Smooth muscle cell (in vitro differentiated cells): ENCODE data around the gene NTF3. TPM values are rescaled to one million over a fixed set of nuclear protein-coding genes. Genes with fewer than 3 reads are reported as not detected.

Experiments used
- DNase-seq: peaks from one replicate; lab custom pipeline; 2025; ENCODE audit not compliant: unreplicated experiment; lab: John Stamatoyannopoulos, UW
- H2AFZ ChIP-seq: fragments of 200-600 bp; sonication (generic); 2 replicates; pipeline ENCODE4 v1.6.0; 2016; ENCODE audit warnings: antibody characterized with exemption, low read depth, mild to moderate bottlenecking
- H3F3A ChIP-seq: fragments of 200-600 bp; sonication (generic); 2 replicates; pipeline ENCODE4 v1.6.0; 2017; ENCODE audit warnings: antibody characterized with exemption, low read depth
- H3K27ac ChIP-seq: fragments of 200-600 bp; sonication (generic); 2 replicates; pipeline ENCODE4 v1.5.1; 2016; ENCODE audit warnings: low read depth, mild to moderate bottlenecking
- H3K27me3 ChIP-seq: fragments of 200-600 bp; sonication (generic); 2 replicates; pipeline ENCODE4 v1.6.1; 2016; ENCODE audit warnings: low read depth, mild to moderate bottlenecking
- H3K36me3 ChIP-seq: fragments of 200-600 bp; sonication (generic); 2 replicates; pipeline ENCODE4 v1.5.1; 2016; ENCODE audit warnings: low read depth
- H3K4me1 ChIP-seq: fragments of 200-600 bp; sonication (generic); 2 replicates; pipeline ENCODE4 v1.5.1; 2016; ENCODE audit warnings: low read depth
- H3K4me2 ChIP-seq: fragments of 200-600 bp; sonication (generic); 2 replicates; pipeline ENCODE4 v1.6.0; 2016; ENCODE audit warnings: mild to moderate bottlenecking
- H3K4me3 ChIP-seq: fragments of 200-600 bp; sonication (generic); 2 replicates; pipeline ENCODE4 v1.5.1; 2016; ENCODE audit warnings: mild to moderate bottlenecking
- H3K79me2 ChIP-seq: fragments of 200-600 bp; sonication (generic); 2 replicates; pipeline ENCODE4 v1.6.0; 2016; ENCODE audit warnings: low read depth, mild to moderate bottlenecking
- H3K9ac ChIP-seq: fragments of 200-600 bp; sonication (generic); 2 replicates; pipeline ENCODE4 v1.6.0; 2016; ENCODE audit warnings: low read depth
- H3K9me3 ChIP-seq: fragments of 200-600 bp; sonication (generic); replicated peaks from 2 replicates; pipeline ENCODE4 v1.5.1; 2016; ENCODE audit warnings: low read depth
- H4K20me1 ChIP-seq: fragments of 200-600 bp; sonication (generic); 2 replicates; pipeline ENCODE4 v1.6.0; 2016; ENCODE audit warnings: low read depth
- WGBS: methylation state at CpG from one replicate; pipeline ENCODE4 v1.1.7; 2016; ENCODE audit warnings: low lambda C conversion rate; 5-methylcytosine and 5-hydroxymethylcytosine counted together
- polyA plus RNA-seq: library from polyadenylated mRNA; unstranded; fragments of >200 nt; fragmentation: Nextera tagmentation; extraction: Ambion mirVana; gene quantifications from 2 replicates; pipeline ENCODE4 v1.2.1, GENCODE V29; 2016
- total RNA-seq: library from RNA; depleted of rRNA; stranded (reverse); fragments of >200 nt; gene quantifications from 2 replicates; pipeline ENCODE4 v1.2.3, GENCODE V29; 2014
- TF ChIP-seq, protein P1 (sequence below): fragments of 200-600 bp; sonication (generic); IDR thresholded peaks from 2 replicates; pipeline ENCODE4 v1.5.1; 2017; ENCODE audit warnings: borderline replicate concordance, mild to moderate bottlenecking, antibody characterized with exemption; ENCODE audit not compliant: insufficient read depth, poor library complexity, severe bottlenecking

Gene NTF3
- total and polyA plus RNA-seq, 2 experiments from 2014 or later = 1.1 to 3.4 TPM

DNA sequence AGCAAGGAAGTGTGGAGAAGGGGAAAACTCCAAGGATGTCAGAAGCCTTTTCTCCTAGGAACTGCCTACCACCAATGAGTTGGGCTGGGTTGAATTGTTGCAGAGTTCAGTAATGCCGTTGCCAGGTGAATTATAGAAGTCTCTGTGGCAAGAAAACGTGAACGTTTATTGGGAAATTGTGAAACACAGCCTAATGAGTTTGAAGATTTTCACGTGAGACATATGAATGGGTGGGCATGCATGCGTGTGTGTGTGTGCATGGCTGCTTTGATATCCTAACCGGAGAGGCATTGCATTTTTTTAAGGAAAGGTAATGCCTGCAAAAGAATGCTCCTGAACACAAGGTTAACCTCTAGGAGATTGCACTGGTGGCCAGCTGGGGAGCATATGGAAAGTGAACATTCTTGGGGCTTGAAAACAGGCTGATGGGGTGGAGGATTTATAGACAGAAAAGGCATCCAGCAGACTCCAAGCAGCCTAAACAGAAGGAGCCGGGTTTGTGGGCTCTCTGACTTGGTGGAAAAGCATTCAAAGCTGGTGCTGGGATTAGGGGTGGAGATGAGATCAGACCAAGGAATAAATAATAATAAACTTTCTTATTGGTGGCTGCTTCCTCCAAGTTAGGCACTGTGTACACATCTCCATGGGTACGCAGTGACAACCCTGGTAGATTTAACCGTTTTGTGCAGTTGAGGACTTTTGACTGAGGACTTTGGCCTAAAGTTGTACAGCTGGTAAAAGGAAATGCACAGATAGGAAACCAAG, 67.8 kb downstream of the NTF3 start:
- Histone ChIP-seq H3K27me3 (no peaks in the 10 kb centered on the region), H3K4me1 (no peaks in the 10 kb centered on the region), H3F3A (no peaks in the 10 kb centered on the region), H3K4me2 (peak overlapping the region; percentile 44), H3K4me3 (no peak overlapping the region), H3K9me3 (no peaks in the 10 kb centered on the region), H3K9ac (peak overlapping the region; percentile 76), H2AFZ (no peak overlapping the region), H3K79me2 (no peaks in the 10 kb centered on the region), H3K36me3 (no peaks in the 10 kb centered on the region), H3K27ac (peak overlapping the region; percentile 94), H4K20me1 (no peaks in the 10 kb centered on the region)
- 50% methylated on average over 9 of the region's 9 CpGs for WGBS
- TF ChIP-seq, protein P1, sequence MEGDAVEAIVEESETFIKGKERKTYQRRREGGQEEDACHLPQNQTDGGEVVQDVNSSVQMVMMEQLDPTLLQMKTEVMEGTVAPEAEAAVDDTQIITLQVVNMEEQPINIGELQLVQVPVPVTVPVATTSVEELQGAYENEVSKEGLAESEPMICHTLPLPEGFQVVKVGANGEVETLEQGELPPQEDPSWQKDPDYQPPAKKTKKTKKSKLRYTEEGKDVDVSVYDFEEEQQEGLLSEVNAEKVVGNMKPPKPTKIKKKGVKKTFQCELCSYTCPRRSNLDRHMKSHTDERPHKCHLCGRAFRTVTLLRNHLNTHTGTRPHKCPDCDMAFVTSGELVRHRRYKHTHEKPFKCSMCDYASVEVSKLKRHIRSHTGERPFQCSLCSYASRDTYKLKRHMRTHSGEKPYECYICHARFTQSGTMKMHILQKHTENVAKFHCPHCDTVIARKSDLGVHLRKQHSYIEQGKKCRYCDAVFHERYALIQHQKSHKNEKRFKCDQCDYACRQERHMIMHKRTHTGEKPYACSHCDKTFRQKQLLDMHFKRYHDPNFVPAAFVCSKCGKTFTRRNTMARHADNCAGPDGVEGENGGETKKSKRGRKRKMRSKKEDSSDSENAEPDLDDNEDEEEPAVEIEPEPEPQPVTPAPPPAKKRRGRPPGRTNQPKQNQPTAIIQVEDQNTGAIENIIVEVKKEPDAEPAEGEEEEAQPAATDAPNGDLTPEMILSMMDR = no peak
- no peak for DNase-seq

DNA sequence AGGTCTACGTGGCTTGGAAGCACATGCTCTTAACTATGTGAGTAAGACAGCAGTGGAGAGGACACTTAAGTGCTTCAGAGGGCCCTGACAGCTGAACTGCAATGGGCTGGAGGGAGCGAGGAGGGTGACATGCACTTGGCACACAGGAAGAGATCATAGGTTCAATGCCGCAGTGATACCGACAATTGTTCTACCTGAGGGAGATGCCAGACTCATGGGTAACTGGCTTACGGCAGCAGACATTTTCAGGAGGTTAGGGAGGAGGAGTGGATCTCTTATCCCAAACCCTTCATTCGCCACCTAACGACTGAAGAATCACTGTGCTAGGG, 68.4 kb downstream of the NTF3 start:
- no peak for DNase-seq
- H3K79me2 ChIP-seq = no peaks in the 10 kb centered on the region
- H4K20me1 ChIP-seq = no peaks in the 10 kb centered on the region
- no peaks in the 10 kb centered on the region for H3K9me3 ChIP-seq
- H3K9ac ChIP-seq = peak overlapping the region; percentile 76
- TF ChIP-seq, protein P1 = no peak
- H3K27me3 ChIP-seq = no peaks in the 10 kb centered on the region
- whole genome bisulfite sequencing = 68% methylated on average over 7 of the region's 7 CpGs
- H3K4me3 ChIP-seq = no peak overlapping the region
- no peaks in the 10 kb centered on the region for H3K4me1 ChIP-seq
- H3K36me3 ChIP-seq = no peaks in the 10 kb centered on the region
- H2AFZ ChIP-seq = no peak overlapping the region
- peak overlapping the region; percentile 44 for H3K4me2 ChIP-seq
- H3K27ac ChIP-seq = peak overlapping the region; percentile 94
- H3F3A ChIP-seq = no peaks in the 10 kb centered on the region

DNA sequence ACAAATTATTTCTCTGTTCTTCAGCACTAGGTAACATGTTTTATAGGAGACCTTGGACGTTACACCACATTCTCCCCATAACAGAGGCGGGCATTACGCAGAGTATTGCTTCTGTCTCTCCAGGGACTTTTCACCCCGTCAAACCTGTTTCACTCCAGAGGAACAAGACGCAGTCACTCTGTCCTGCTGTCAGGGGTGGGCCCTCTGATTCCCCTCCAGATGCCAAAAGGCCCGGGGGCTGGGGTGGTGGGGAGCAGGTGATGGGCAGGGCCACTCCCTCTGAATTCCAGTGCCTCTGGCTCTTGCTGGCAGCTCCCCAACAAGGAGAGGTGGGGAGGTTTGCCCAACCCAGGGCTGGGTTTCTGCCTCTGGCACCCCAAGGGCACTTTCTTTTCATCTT, 71.9 kb downstream of the NTF3 start:
- H2AFZ ChIP-seq = no peak overlapping the region
- no peak for DNase-seq
- H3K4me3 ChIP-seq = no peak overlapping the region
- H3K79me2 ChIP-seq = no peaks in the 10 kb centered on the region
- no peak overlapping the region for H3K4me2 ChIP-seq
- H3K4me1 ChIP-seq = no peaks in the 10 kb centered on the region
- no peaks in the 10 kb centered on the region for H3K36me3 ChIP-seq
- TF ChIP-seq, protein P1 = no peak
- 64% methylated on average over 6 of the region's 6 CpGs for WGBS
- no peaks in the 10 kb centered on the region for H3F3A ChIP-seq
- no peaks in the 10 kb centered on the region for H3K27me3 ChIP-seq
- H4K20me1 ChIP-seq = no peaks in the 10 kb centered on the region
- no peaks in the 10 kb centered on the region for H3K9me3 ChIP-seq
- no peak overlapping the region for H3K27ac ChIP-seq
- H3K9ac ChIP-seq = no peak overlapping the region

DNA sequence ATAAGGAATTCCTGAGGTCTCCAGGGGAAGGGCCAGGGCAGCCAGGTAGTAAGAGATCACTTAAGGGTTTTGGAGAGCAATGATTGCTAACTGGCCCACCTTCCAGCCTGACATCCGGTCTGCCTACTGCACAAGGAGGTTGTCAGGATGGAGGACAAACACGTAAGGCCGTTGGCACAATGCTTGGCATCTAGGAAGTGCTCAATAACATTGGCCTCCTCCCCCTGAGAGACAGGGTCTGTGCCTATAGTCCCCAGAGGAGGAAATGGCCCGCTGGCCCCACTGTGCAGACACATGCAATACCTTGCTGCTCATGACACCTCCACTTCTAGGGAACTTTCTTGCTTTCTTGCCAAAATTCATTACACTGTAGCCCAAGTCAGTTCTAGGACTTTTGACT, 73.2 kb downstream of the NTF3 start:
- WGBS = 94% methylated on average over 4 of the region's 4 CpGs
- no peaks in the 10 kb centered on the region for H3K79me2 ChIP-seq

More for the DNA sequence above, 73.2 kb downstream of the NTF3 start:
- no peaks in the 10 kb centered on the region for H4K20me1 ChIP-seq
- H3K27me3 ChIP-seq = no peaks in the 10 kb centered on the region
- H3K36me3 ChIP-seq = no peaks in the 10 kb centered on the region
- H3K27ac ChIP-seq = no peak overlapping the region
- no peak overlapping the region for H3K9ac ChIP-seq
- no peak overlapping the region for H3K4me3 ChIP-seq
- no peaks in the 10 kb centered on the region for H3K9me3 ChIP-seq
- no peak overlapping the region for H2AFZ ChIP-seq
- H3F3A ChIP-seq = no peaks in the 10 kb centered on the region
- DNase-seq = no peak
- no peak overlapping the region for H3K4me2 ChIP-seq
- H3K4me1 ChIP-seq = no peaks in the 10 kb centered on the region
- TF ChIP-seq, protein P1 = no peak
